Lung (tissue), 12 donors: ENCODE data around the gene ZNF521. TPM values are rescaled to one million over a fixed set of nuclear protein-coding genes. Genes with fewer than 3 reads are reported as not detected.

Experiments
- ATAC-seq: fragments of 200-7000 bp; cut with Tn5 transposase; one replicate; pipeline ENCODE4 v1.9.1; 2020; ENCODE audit warnings: moderate number of reproducible peaks; ENCODE audit not compliant: insufficient read depth, low FRiP score
- DNase-seq, 3 donors: peaks; one replicate each; pipeline ENCODE4 v3.0.0-alpha.2; 2013 to 2017
- H3K27ac ChIP-seq, 2 donors: one replicate each; pipeline ENCODE4 v1.5.1; 2013; ENCODE audit warnings: mild to moderate bottlenecking in 2 of 2, moderate library complexity in 2 of 2, control low read depth in 1 of 2, inconsistent platforms in 1 of 2, low read depth in 1 of 2, low read length in 1 of 2
- H3K27me3 ChIP-seq, 3 donors: one replicate each; pipeline ENCODE4 v1.5.1; 2013; ENCODE audit warnings: low read length in 2 of 3; ENCODE audit not compliant: control insufficient read depth in 3 of 3, insufficient read depth in 3 of 3
- H3K36me3 ChIP-seq, 4 donors: one replicate each; pipeline ENCODE4 v1.5.1; 2013; ENCODE audit warnings: low read length in 4 of 4, mild to moderate bottlenecking in 1 of 4, moderate library complexity in 1 of 4; ENCODE audit not compliant: control insufficient read depth in 4 of 4, insufficient read depth in 4 of 4
- H3K4me1 ChIP-seq, 5 donors: one replicate each; pipeline ENCODE4 v1.5.1; 2013; ENCODE audit warnings: low read length in 5 of 5, mild to moderate bottlenecking in 2 of 5, moderate library complexity in 1 of 5; ENCODE audit not compliant: control insufficient read depth in 5 of 5, insufficient read depth in 5 of 5
- H3K4me3 ChIP-seq: one replicate; pipeline ENCODE4 v1.5.1; 2013; ENCODE audit warnings: mild to moderate bottlenecking, control low read depth, moderate library complexity
- H3K9ac ChIP-seq, 2 donors: one replicate each; pipeline ENCODE4 v1.5.1; 2013; ENCODE audit warnings: low read length in 2 of 2, control low read depth in 1 of 2; ENCODE audit not compliant: insufficient read depth in 1 of 2
- H3K9me3 ChIP-seq, 4 donors: one replicate each; pipeline ENCODE4 v1.5.1; 2013; ENCODE audit warnings: low read length in 3 of 4, mild to moderate bottlenecking in 1 of 4, moderate library complexity in 1 of 4; ENCODE audit not compliant: control insufficient read depth in 4 of 4, insufficient read depth in 3 of 4
- CTCF ChIP-seq: IDR thresholded peaks from 2 replicates; pipeline ENCODE4 v1.5.1; 2012; ENCODE audit warnings: mild to moderate bottlenecking; ENCODE audit errors: control extremely low read depth, extremely low read depth
- WGBS, 2 donors: extraction: QIAGEN DNeasy Blood & Tissue Kit; methylation state at CpG; one replicate each; pipeline ENCODE4 v1.1.7; 2013; 5-methylcytosine and 5-hydroxymethylcytosine counted together
- polyA plus RNA-seq, 2 donors: library from polyadenylated mRNA; stranded (reverse); fragments of 200-250 nt; gene quantifications; one replicate each; pipeline ENCODE4 v1.2.1, GENCODE V29; 2013
- total RNA-seq, 2 donors: library from RNA; depleted of rRNA in 1 of 2; stranded (reverse); fragments of >200 nt in 1 of 2; gene quantifications; one replicate each; pipeline ENCODE4 v1.2.1, GENCODE V29; 2014 to 2021
- donor health status: control.
- donor health status: control.
- donor health status: Bipolar disorder and iron deficiency.
- donor health status: healthy.
- donor health status: DM: yes; HTN: yes; CAD: no.

Gene ZNF521
- total and polyA plus RNA-seq, 4 donors: 1.5 to 48.8 (median 10.7) TPM

GRCh38 chr18:25360301-25360899 lies 8.4 kb upstream of the ZNF521 start:
- no peak for ATAC-seq
- TF ChIP-seq CTCF: no peak
- no peak overlapping the region for H3K9ac ChIP-seq
- peaks cover 0 to 6% (median 1%) of the 10 kb centered on the region in 4 donors for H3K9me3 ChIP-seq
- no peak for DNase-seq
- no peak overlapping the region for H3K27ac ChIP-seq
- no peaks in the 10 kb centered on the region for H3K36me3 ChIP-seq
- no peak overlapping the region for H3K4me3 ChIP-seq
- H3K4me1 ChIP-seq: no peaks in the 10 kb centered on the region
- WGBS, 2 donors: 76 to 83% methylated on average over 5 of the region's 5 CpGs
- H3K27me3 ChIP-seq: no peaks in the 10 kb centered on the region

- ATAC-seq: no peak
- H3K27ac ChIP-seq: no peak overlapping the region
- TF ChIP-seq CTCF: no peak
- no peak for DNase-seq
- peaks cover 0 to 14% (median 1%) of the 10 kb centered on the region in 5 donors for H3K4me1 ChIP-seq
- no peaks in the 10 kb centered on the region for H3K9me3 ChIP-seq
- H3K4me3 ChIP-seq: no peak overlapping the region
- H3K36me3 ChIP-seq: no peaks in the 10 kb centered on the region
- H3K9ac ChIP-seq: peak overlapping the region in 1 of 2 donors; percentile 70
- peaks cover 0 to 5% (median 0%) of the 10 kb centered on the region in 3 donors for H3K27me3 ChIP-seq
- WGBS, 2 donors: 40 to 58% methylated on average over 4 of the region's 4 CpGs
These were observed 1.1 kb upstream of the ZNF521 start for GRCh38 chr18:25353080-25353479.

- ATAC-seq (no peak), DNase-seq (no peak)
- no peak for TF ChIP-seq CTCF
- H3K9me3 ChIP-seq: no peaks in the 10 kb centered on the region
- peak overlapping the region in 1 of 2 donors; percentile 70 for H3K9ac ChIP-seq
- H3K36me3 ChIP-seq: no peaks in the 10 kb centered on the region
- H3K27ac ChIP-seq: peak overlapping the region in 1 of 2 donors; percentile 46
- H3K27me3 ChIP-seq: peaks cover 0 to 5% (median 0%) of the 10 kb centered on the region in 3 donors
- 1% methylated on average over 6 of the region's 6 CpGs for WGBS, 2 donors
- peaks cover 0 to 16% (median 2%) of the 10 kb centered on the region in 5 donors for H3K4me1 ChIP-seq
- H3K4me3 ChIP-seq: no peak overlapping the region
These were observed 651 bp upstream of the ZNF521 start for GRCh38 chr18:25352629-25353005.
